AG09309 (cell line): Measurements from ENCODE around the gene CADM1.

Experiments used
- DNase-seq: peaks from one replicate; pipeline ENCODE4 v3.0.0-alpha.2; 2010; ENCODE audit warnings: low read depth
- H3K4me3 ChIP-seq: 2 replicates; pipeline ENCODE4 v1.5.1; 2011; ENCODE audit warnings: mild to moderate bottlenecking, low read depth, low read length, moderate library complexity; ENCODE audit not compliant: control insufficient read depth
- TF ChIP-seq, protein P1 (sequence below): IDR thresholded peaks from 2 replicates; pipeline ENCODE4 v1.5.1; 2011; ENCODE audit warnings: mild to moderate bottlenecking, low read depth, low read length, inconsistent platforms; ENCODE audit not compliant: insufficient read depth, control insufficient read depth; ENCODE audit errors: missing control alignments

CADM1 gene

DNA sequence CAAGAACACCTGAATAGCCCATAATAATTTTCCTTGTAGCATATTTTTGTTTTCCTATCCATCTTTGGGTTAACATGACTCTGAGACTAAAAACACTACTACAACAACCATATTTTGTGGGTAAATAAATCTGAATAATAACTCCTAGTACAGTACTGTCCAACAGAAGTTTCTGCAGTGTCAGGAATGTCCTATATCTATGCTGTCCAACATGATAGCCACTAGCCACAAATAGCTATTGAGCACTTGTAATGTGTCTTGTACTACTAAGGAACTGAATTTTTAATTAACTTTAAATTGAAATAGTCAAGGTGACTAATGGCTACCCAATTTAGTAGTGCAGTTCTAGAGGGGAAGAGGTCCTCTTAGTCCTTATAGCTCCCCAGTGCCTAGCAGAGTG, 135.6 kb downstream of the CADM1 start:
- TF ChIP-seq, protein P1, sequence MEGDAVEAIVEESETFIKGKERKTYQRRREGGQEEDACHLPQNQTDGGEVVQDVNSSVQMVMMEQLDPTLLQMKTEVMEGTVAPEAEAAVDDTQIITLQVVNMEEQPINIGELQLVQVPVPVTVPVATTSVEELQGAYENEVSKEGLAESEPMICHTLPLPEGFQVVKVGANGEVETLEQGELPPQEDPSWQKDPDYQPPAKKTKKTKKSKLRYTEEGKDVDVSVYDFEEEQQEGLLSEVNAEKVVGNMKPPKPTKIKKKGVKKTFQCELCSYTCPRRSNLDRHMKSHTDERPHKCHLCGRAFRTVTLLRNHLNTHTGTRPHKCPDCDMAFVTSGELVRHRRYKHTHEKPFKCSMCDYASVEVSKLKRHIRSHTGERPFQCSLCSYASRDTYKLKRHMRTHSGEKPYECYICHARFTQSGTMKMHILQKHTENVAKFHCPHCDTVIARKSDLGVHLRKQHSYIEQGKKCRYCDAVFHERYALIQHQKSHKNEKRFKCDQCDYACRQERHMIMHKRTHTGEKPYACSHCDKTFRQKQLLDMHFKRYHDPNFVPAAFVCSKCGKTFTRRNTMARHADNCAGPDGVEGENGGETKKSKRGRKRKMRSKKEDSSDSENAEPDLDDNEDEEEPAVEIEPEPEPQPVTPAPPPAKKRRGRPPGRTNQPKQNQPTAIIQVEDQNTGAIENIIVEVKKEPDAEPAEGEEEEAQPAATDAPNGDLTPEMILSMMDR: no peak
- DNase-seq: no peak
- no peak overlapping the region for H3K4me3 ChIP-seq

DNA sequence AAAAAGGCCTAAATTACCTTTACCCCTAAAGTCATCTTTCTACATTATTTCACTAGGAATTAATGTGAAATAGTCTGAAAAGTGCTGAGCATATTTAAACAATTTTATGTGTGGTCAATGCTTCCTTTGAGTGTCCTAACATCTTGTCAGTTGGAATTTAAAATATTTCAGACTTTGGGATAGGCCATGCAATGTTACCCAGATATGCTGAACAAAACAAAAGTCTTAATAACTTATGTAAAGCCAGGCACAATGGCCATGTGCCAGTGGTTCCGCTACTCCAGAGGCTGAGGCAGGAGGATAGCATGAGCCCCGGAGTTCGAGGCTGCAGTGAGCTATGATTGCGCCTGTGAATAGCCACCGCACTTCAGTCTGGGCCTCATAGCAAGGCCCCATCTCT, 137.4 kb downstream of the CADM1 start:
- DNase-seq: no peak
- TF ChIP-seq, protein P1: no peak
- H3K4me3 ChIP-seq: no peak overlapping the region

DNA sequence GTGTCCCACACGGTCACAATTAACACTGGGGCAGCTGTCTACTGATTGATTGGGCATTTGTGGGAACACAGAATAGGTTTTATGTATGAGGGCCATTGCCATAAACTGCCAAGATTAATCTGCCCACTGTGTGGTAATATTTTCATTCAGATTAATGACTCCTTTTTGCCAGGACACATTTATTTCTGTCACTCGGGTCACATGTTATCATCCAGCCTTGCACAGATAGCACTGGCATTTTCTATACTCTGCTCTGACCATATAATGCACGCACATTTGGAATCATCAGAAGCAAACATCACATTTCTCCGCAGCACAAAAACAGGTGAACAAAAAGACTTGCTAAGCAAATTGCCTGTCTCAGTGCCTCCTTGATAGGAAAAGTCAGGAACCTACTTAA, 138.3 kb downstream of the CADM1 start:
- H3K4me3 ChIP-seq: no peak overlapping the region
- no peak for DNase-seq
- TF ChIP-seq, protein P1: no peak

DNA sequence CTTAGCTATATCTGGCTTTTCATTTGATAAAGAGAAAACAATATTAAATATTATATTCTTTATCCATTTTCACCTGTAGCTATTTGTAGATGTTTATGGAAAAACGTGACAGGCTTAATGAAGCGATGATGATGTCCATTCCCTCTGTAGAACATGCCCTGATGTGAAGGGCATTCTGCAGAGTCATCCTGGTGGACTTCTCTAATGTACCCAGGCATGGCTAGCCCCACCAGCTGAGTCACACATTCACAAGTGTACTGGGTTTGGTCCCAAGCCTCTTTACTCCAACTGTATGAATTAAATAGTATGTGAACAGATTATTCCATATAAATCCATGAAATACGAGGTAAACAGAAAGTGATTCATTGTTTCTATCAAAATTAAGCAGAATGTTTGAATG, 139.3 kb downstream of the CADM1 start:
- no peak overlapping the region for H3K4me3 ChIP-seq
- TF ChIP-seq, protein P1: no peak
- DNase-seq: no peak

DNA sequence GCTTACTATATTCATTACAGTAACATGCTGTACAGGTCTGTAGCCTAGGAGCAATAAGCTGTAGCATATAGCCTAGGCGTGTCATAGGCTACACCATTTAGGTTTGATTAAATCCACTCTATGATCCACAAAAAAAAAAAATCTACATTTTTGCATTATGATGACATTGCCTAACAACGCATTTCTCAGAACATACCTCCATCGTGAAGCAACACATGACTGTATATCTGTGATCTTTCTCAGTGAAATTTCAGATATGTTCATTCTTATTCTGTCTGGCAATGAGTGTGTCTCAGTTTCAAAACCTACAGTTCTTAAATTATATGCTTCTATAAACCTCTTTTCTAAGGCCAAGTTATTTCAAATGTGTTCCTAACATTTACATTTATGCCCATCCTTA, 140.3 kb downstream of the CADM1 start:
- TF ChIP-seq, protein P1: no peak
- no peak for DNase-seq
- H3K4me3 ChIP-seq: no peak overlapping the region

DNA sequence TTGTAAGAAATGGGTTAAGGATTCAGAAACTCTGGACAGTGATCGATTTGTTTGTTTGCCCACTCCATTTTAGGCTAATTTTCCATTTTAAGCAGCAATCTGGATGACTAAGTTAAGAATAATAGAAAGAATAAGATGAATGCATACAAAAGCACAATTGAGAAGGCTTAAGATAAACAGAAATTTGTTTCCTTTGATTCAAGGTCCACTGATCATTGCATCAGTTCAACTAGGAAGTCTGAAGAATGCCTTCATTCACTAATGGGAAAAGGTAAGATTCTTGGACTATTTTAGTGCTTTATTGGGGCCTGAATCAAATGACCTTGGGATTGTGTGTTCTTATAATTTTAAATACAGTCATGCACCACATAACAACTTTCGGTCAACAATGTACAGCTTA, 140.8 kb downstream of the CADM1 start:
- TF ChIP-seq, protein P1: no peak
- no peak for DNase-seq
- no peak overlapping the region for H3K4me3 ChIP-seq

DNA sequence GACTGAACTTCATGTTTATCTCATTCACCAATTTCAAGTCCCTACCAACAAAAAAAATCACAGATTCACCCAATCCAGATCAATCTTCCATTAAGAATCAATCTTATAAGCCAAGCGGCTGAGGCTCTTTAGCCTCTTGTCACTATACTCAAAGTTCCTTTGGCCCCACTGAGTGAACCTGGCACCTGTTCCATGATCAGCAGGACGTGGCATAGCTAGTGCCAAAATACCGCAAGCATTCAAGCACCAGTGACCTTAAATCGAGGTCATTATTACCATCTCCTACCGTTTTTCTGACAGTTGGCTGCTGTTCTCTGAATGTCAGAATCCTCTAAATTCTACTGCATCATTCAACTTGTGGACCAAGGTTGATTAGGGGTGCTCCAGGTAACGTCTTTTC, 141.2 kb downstream of the CADM1 start:
- TF ChIP-seq, protein P1: no peak
- DNase-seq: no peak
- no peak overlapping the region for H3K4me3 ChIP-seq
